ENCODE data around the gene GRIN2D.

The GRIN2D gene

DNA sequence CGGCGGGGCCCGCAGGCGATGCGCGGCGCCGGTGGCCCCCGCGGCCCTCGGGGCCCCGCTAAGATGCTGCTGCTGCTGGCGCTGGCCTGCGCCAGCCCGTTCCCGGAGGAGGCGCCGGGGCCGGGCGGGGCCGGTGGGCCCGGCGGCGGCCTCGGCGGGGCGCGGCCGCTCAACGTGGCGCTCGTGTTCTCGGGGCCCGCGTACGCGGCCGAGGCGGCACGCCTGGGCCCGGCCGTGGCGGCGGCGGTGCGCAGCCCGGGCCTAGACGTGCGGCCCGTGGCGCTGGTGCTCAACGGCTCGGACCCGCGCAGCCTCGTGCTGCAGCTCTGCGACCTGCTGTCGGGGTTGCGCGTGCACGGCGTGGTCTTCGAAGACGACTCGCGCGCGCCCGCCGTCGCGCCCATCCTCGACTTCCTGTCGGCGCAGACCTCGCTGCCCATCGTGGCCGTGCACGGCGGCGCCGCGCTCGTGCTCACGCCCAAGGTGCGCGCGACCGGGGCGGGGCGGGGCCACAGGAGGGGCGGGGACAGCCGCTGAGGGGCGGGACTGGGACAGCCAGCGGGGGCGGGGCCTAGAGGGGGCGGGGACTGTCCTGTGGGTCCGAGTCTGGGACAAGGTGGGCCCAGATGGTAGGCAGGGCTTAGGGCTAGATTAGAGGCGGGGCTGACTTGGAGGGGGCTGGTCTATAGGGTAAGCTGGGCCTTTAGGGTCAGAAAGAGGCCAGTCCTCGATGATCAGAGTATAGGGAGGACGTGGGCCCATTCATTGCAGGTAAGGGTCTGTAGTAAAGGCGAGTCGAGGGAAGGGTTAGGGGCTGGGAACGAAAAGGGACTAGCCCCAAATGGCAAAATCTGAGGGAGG is 5.1 kb downstream of the GRIN2D start:
- DNase-seq: peak; percentile 85 to 87

- peak; percentile 38 to 39 for DNase-seq
Measured at GRCh38 chr19:48400018-48400742, 6.7 kb downstream of the GRIN2D start.

DNA sequence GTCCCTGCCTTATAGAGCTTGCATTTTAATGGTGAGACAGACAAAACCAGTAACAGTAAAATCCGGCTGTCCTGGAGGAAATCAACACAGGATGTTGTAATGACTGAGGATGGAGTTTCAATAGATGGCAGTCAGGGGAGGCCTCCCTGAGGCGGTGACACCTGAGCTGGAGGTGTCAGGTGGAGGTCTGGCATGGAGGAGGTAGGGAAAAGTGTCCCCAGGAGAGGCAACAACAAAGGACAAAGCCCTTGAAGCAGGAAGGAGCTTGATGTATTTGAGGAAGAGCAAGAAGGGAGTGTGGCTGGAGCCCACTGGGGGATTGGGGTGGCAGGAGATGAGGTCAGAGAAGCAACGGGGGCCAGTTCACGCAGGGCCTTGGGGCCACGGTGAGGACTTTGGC is 7.8 kb downstream of the GRIN2D start:
- no peak for DNase-seq

DNA sequence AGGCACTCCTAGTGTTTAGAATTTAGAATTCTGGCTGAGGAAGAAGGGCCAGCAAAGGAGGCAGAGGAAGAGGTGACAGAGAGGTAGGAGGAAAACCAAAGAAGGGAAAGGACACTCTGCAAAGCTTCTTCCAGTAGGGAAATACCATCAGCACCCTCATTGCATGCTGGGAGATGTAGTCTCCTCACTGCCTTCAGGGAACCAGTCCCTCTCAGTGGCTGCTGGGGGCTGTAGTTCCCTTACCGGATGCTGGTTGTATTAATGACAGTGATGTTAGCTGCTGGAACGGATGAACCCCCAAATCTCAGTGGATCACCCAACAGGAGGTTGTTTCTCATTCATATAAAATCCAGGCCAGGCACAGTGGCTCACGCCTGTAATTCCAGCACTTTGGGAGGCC is 10.1 kb downstream of the GRIN2D start:
- peak in 1 of 2 experiments; percentile 44 for DNase-seq

DNA sequence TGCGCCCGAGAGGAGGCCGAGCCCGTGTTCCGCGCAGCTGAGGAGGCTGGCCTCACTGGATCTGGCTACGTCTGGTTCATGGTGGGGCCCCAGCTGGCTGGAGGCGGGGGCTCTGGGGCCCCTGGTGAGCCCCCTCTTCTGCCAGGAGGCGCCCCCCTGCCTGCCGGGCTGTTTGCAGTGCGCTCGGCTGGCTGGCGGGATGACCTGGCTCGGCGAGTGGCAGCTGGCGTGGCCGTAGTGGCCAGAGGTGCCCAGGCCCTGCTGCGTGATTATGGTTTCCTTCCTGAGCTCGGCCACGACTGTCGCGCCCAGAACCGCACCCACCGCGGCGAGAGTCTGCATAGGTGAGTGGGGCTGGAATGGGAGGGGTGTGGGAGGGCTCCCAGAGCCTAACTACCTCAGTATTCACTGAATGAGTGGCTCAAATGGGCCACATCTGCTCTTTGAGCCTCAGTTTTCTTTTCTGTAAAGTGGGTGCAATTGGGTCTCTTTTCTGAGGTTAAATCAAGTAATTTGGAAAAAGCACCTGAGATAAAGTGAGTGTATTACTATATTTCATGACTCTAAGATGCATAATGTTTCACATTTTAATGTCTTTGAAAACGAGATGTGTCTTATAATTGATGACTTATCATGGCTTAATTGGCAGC is 11.7 kb downstream of the GRIN2D start:
- no peak for DNase-seq

DNA sequence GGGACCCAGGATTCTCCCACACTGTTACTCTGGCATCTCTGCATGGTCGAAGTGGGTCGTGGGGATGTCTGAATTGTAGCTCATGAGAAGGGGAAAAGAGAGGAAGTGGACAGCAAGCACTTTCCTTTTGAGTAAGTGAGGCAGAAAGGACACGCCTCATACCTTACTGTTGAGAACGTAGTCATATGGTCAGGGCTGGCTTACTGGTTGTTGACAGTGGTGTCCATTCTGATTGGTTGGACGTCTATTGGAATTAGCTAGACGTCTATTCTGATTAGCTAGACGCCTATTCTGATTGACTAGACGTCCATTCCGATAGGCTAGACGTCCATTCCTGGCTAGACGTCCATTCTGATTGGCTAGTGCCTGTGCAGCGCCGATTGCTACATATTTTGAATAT is 12.4 kb downstream of the GRIN2D start:
- no peak for DNase-seq

GRCh38 chr19:48413879-48414587 is 20.6 kb downstream of the GRIN2D start:
- DNase-seq: no peak

DNA sequence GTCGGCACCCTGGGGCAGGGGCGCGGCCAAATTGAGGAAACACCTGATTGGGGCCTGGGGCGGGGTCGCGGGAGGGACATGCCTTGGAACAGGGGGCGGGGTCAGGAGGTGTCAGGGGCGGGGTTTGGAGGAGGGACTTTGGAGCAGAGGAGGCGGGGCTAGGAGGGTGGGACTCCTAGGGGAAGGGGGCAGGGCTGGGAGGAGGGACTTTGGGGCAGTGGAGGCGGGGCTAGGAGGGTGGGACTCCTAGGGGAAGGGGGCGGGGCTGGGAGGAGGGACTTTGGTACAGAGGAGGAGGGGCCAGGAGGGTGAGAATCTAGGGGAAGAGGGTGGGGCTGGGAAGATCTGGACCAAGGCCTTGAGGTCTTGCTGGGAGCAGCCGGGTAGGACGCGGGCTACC is 21.9 kb downstream of the GRIN2D start:
- DNase-seq: peak; percentile 80 to 81

- no peak for DNase-seq
Measured at GRCh38 chr19:48415806-48416221, 22.3 kb downstream of the GRIN2D start.

- no peak for DNase-seq
Measured at GRCh38 chr19:48417421-48417820, 24.0 kb downstream of the GRIN2D start.

DNA sequence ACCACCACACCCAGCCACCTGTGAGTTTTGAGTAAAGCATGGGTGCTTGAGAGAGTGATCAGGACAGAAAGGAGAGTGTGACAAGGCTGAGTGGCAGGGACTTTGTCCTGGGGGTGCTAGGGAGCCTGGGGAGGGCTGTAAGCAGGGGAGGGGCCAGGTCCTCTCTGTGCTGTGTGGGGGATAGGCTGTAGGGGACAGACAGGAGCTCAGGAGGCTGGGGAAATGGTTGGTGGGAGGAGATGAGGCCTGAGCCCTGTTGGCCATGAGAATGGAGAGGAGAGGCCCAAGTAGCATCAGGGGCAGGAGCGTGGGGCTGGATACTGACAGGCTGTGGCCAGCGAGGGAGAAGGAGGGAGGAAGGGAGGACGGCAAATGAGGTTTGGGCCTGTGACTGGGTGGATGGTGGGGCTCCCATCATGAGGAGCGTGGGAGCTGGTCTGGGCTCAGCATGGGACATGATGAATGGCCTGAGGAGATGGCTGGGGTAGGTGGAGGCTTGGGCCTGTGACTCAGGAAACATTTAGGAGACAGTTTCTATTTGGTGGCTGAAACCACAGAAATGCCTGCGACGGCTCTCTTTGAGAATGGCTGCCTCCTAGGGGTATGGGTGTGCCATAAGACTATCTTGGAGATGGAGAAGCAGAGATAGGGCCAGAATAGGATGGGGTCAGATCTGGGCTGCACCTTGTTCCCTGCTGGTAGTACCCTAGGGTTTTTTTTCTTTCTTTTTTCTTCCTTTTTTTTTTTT is 25.0 kb downstream of the GRIN2D start:
- DNase-seq: peak in 1 of 2 experiments; percentile 47

- peak; percentile 76 to 83 for DNase-seq
Measured at GRCh38 chr19:48419158-48419920, 25.9 kb downstream of the GRIN2D start.

DNA sequence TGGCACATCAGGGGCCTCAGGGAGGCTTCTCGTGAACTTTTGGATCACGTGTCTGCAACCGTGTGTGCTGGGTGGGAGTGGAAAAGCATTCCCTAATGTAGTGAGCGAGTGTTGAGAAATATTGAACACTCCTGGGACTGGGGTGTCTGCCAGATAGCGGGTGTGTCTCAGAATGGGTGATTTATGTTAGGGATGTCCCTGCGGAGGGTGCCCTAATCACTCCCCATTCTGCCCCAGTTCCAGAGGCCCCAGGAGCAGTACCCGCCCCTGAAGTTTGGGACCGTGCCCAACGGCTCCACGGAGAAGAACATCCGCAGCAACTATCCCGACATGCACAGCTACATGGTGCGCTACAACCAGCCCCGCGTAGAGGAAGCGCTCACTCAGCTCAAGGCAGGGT is 28.1 kb downstream of the GRIN2D start:
- no peak for DNase-seq

GRCh38 chr19:48424694-48425219 is 31.3 kb downstream of the GRIN2D start:
- DNase-seq: no peak

DNA sequence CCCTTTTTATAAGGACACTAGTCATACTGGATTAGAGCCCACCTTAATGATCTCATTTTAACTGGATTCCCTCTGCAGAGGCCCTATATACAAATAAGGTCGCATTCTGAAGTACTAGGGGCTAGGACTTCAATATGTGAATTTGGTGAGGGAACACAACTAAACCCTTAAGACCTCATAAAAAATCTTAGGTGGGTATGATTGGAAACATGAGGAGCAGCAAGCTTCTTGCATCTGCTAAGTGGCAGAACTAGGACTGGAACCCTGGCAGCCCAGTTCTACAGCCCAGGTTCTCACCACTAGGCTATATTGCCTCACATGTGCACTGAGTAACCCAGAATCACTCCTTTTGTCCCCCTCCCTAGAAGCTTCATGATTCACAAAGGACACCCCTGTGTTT is 35.2 kb downstream of the GRIN2D start:
- no peak for DNase-seq

GRCh38 chr19:48433337-48433736 is 39.9 kb downstream of the GRIN2D start:
- DNase-seq: no peak

GRCh38 chr19:48436586-48436985 is 43.1 kb downstream of the GRIN2D start:
- DNase-seq: no peak

DNA sequence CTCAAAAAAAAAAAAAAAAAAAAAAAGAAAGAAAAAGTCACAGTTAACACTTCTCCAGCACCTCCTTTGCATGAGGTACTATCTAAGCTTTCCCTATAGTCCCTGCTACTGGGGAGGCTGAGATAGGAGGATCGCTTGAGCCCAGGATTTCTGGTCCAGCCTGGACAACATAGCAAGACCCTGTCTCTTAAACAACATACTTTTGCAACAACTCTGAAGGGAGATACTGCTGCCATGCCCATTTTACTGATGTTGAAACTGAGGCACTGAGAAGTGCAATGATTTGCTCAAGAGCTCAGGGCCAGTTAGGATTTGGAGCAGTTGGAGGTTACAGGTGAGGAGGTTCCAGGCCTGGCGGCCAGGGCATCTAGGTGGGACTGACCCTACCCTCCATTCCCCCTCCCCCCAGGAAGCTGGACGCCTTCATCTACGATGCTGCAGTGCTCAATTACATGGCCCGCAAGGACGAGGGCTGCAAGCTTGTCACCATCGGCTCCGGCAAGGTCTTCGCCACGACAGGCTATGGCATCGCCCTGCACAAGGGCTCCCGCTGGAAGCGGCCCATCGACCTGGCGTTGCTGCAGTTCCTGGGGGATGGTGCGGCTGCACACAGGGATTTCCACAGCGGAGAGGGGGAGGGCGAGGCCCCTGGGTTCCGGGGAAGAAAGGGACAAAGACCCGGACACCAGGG is 48.0 kb downstream of the GRIN2D start:
- DNase-seq: no peak

- no peak for DNase-seq
Measured at GRCh38 chr19:48442116-48443035, 48.9 kb downstream of the GRIN2D start.
